Subcutaneous adipose tissue (tissue), 4 donors: Measurements from ENCODE around the gene ACTN1. TPM values are rescaled to one million over a fixed set of nuclear protein-coding genes. Genes with fewer than 3 reads are reported as not detected.

Source experiments
- CTCF ChIP-seq: fragments of 450-650 bp; IDR thresholded peaks from one replicate; pipeline ENCODE4 v1.5.1; 2016; ENCODE audit warnings: low read depth, mild to moderate bottlenecking, control low read depth, antibody characterized with exemption, moderate library complexity
- total RNA-seq, 4 donors: library from RNA; depleted of rRNA; stranded (reverse); fragments of >200 nt; gene quantifications; one replicate each; pipeline ENCODE4 v1.1.0, GENCODE V29; 2016

The ACTN1 gene
- total RNA-seq, 4 donors from 2014 or later, result 81.5 to 142 (median 105) TPM

- no peak for TF ChIP-seq CTCF
Measured at GRCh38 chr14:68906439-68906838, 72.7 kb downstream of the ACTN1 start.

DNA sequence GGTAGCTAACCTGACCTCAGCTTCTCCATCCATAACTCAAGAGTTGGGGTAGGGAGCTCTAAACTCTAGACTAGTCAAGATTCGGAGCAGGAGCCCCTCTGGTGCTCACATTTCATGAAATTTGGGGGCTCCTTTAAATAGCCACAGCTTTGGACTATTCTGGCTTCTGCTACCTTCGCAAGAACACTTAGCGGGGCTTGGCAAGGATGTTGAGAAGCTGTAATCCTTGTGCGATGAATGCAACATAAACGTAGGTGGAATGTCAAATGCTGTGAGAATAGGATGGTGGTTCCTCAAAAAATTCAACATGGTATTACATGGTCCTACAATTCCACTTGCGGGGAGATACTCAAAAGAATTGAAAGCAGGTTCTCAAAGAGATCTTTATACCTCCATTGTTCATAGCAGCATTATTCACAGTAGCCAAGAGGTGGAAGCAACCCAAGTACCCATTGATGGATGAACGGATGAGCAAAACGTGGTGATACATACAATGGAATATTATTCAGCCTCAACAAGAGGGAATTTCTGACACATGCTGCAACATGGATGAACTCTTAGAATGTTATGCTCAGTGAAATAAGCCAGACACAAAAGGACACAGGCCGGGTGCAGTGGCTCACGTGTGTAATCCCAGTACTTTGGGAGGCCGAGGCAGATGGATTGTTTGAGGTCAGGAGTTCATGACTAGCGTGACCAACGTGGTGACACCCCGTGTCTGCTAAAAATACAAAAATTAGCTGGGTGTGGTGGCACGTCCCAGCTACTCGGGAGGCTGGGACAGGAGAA, 73.8 kb downstream of the ACTN1 start:
- TF ChIP-seq CTCF, result no peak

DNA sequence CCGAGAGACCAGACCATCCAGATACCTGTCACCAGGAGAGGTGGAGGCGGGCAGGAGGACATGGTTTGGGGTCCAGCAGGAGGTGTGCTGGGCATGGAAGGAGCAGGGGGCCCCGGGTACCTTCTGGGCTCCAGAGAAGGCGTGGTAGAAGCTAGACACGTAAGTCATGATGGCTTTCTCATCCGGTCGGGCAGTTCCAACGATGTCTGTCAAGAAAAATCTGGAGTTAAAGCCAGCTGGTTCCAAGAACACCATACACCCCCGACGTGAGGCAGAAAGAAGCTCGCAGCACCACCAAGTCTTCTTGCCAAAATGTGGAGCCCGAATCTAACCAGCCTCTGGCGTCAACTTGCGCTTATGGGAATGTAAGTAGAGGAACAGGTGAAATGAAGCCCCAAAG, 76.7 kb downstream of the ACTN1 start:
- no peak for TF ChIP-seq CTCF

DNA sequence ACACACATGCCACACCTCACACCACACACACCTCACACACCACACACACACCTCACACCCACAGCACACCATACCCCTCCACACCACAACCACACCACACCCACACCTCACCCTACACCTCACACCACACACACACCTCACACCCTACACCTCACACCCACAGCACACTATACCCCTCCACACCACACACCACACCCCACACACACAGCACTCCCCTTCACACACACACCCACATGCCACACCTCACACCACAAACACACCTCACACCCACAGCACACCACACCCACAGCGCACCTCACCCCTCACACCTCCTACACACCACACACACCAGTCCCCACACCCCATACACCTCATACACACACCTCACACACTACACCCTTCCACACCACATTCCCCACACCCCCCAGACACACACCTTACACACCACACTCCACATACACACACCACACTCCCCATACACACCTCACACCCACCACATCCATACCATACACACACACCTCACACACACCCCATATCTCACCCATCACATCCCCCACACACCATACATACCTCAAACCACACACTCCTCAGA, 80.0 kb downstream of the ACTN1 start:
- no peak for TF ChIP-seq CTCF

GRCh38 chr14:68898248-68899032, 80.7 kb downstream of the ACTN1 start:
- TF ChIP-seq CTCF, result no peak

DNA sequence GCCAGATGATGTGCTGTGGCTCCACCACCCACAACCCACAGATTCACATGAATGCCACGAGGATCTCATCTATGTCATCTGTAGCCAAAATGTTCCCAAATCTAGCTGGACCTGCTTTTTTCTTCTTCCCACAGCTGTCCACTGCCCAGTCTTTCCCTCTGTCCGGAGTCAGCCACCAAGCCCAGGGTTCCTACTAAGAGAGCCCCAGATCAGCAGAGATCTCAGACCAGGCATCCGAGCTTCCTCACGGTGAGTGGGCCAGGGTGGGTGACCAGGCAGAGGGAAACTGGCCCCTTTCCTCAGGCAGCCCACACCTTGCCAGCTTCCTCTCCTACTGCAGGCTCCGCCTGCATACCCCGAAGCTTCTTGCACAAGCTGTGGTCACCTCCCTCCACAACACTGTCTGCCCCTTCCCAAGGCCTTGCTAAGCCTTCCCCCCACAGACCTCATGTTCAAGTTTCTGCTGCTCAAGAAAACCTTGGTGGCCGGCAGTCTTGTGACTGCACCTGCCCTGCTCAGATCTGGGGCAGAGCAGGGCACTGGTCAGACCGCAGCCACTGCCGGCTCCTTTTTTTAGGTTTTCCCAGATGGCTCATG, 81.4 kb downstream of the ACTN1 start:
- no peak for TF ChIP-seq CTCF

DNA sequence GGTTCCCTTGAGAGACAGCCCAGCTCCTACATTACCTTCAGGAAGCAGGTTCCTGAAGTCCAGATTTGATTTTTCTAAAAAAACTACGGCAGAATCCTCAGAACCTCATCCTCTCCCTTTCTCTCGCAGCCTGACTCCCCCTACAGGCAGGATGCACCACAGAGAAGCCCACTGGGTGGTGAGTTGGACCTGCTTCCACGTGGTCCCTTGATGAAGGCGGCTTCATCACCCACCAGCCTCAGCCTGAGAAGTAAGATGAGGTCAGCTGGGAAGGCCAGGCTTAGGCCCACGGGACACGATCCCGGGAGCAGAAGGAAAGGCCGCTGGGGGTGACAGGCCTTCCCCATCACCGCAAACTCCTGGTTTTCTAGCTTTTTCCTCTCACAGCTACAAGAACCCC, 83.0 kb downstream of the ACTN1 start:
- TF ChIP-seq CTCF, result no peak
